K562 (cell line): ENCODE results near the gene ACTL8. TPM values are rescaled to one million over a fixed set of nuclear protein-coding genes. Genes with fewer than 3 reads are reported as not detected.

Source experiments
- ATAC-seq: fragments of 200-7000 bp; cut with Tn5 transposase; 3 replicates; pipeline ENCODE4 v1.9.1; 2020; ENCODE audit warnings: moderate library complexity
- BruUV-seq: library from RNA; stranded (reverse); fragments of 400-500 nt; replicated peaks from 2 replicates; lab custom pipeline; 2021; lab: Mats Ljungman, UMichigan
- CTCF ChIA-PET: fragments of 300-600 bp; formaldehyde crosslinking; extraction: SDS; loops from one replicate; lab custom pipeline; 2021; ENCODE audit warnings: low intra/inter-chr PET ratio; lab: Yijun Ruan, JAX
- POLR2A ChIA-PET: fragments of 300-600, 350-650 bp; sonication (Branson Sonifier 250); formaldehyde crosslinking; extraction: SDS; loops from one replicate; lab custom pipeline; 2021; ENCODE audit warnings: antibody characterized with exemption, inconsistent platforms; lab: Yijun Ruan, JAX
- DNase-seq, 4 experiments: peaks; one replicate each; pipeline versions ENCODE4 v3.0.0 to v3.0.0-alpha.2; 2011 to 2018; ENCODE audit warnings: low spot score in 3 of 4, mixed read lengths in 3 of 4; ENCODE audit errors: extremely low read depth in 1 of 4
- FAIRE-seq: peaks from 2 replicates; lab custom pipeline; 2011; peaks lifted over from hg19 to GRCh38; lab: Jason Lieb, UNC
- H2AFZ ChIP-seq: 2 replicates; pipeline ENCODE4 v1.6.0; 2011; ENCODE audit warnings: low read depth, low read length, control low read depth, inconsistent platforms
- H3K27ac ChIP-seq: fragments of 200-600 bp; 3 replicates; pipeline ENCODE4 v1.8.0; 2011; ENCODE audit warnings: low read depth, mild to moderate bottlenecking, control low read depth, inconsistent platforms, low read length, moderate library complexity, mixed read lengths; ENCODE audit errors: extremely low read depth
- H3K27me3 ChIP-seq, 2 experiments: fragments of 300-600 bp in 1 of 2; 2 replicates in 1 of 2; 3 replicates in 1 of 2; pipeline versions ENCODE4 v1.6.0 to v1.8.0; 2011; ENCODE audit warnings: inconsistent platforms in 2 of 2, low read length in 2 of 2, mild to moderate bottlenecking in 1 of 2, mixed read lengths in 1 of 2, moderate library complexity in 1 of 2; ENCODE audit not compliant: control insufficient read depth in 2 of 2, insufficient read depth in 2 of 2
- H3K36me3 ChIP-seq: fragments of 300-600 bp; 3 replicates; pipeline ENCODE4 v1.8.0; 2011; ENCODE audit warnings: mild to moderate bottlenecking, low read length, inconsistent platforms; ENCODE audit not compliant: control insufficient read depth, insufficient read depth
- H3K4me1 ChIP-seq, 2 experiments: fragments of 200-600 bp in 1 of 2; replicated peaks in 1 of 2; 2 replicates in 1 of 2; 3 replicates in 1 of 2; pipeline versions ENCODE4 v1.5.1 to v1.8.0; 2011; ENCODE audit warnings: inconsistent platforms in 2 of 2, low read length in 2 of 2, mild to moderate bottlenecking in 1 of 2, mixed read lengths in 1 of 2, moderate library complexity in 1 of 2; ENCODE audit not compliant: control insufficient read depth in 2 of 2, insufficient read depth in 2 of 2
- H3K4me2 ChIP-seq: 2 replicates; pipeline ENCODE4 v1.6.1; 2011; ENCODE audit warnings: low read length, control low read depth, inconsistent platforms, mixed read lengths; ENCODE audit not compliant: insufficient read depth
- H3K4me3 ChIP-seq: fragments of 200-600 bp; sonication (generic), shearing (Covaris generic); 2 replicates; pipeline ENCODE4 v1.5.1; 2016; ENCODE audit warnings: control low read depth, inconsistent platforms
- H3K79me2 ChIP-seq: fragments of 200-600 bp; 3 replicates; pipeline ENCODE4 v1.8.0; 2011; ENCODE audit warnings: low read length, inconsistent platforms; ENCODE audit not compliant: control insufficient read depth, insufficient read depth
- H3K9ac ChIP-seq, 2 experiments: 2 replicates each; pipeline versions ENCODE4 v1.6.0 to v1.6.1; 2011; ENCODE audit warnings: low read depth in 2 of 2, low read length in 2 of 2, control low read depth in 1 of 2, inconsistent platforms in 1 of 2, mild to moderate bottlenecking in 1 of 2, mixed read lengths in 1 of 2; ENCODE audit not compliant: insufficient read depth in 1 of 2
- H3K9me1 ChIP-seq: one replicate; pipeline ENCODE4 v1.6.0; 2011; ENCODE audit warnings: inconsistent platforms, mild to moderate bottlenecking, low read length, moderate library complexity; ENCODE audit not compliant: control insufficient read depth, insufficient read depth
- H3K9me3 ChIP-seq: replicated peaks from 2 replicates; pipeline ENCODE4 v1.5.1; 2011; ENCODE audit warnings: low read depth, low read length, inconsistent platforms; ENCODE audit not compliant: control insufficient read depth, insufficient read depth
- H4K20me1 ChIP-seq: replicated peaks from 2 replicates; pipeline ENCODE4 v1.6.1; 2011; ENCODE audit warnings: low read length, inconsistent platforms, mixed read lengths; ENCODE audit not compliant: control insufficient read depth, insufficient read depth
- FIP1L1 ChIP-seq: fragments of 200-400 bp; formaldehyde crosslinking; IDR thresholded peaks from 2 replicates; pipeline ENCODE4 v1.6.1; 2018; ENCODE audit warnings: mild to moderate bottlenecking, low read depth, low read length; ENCODE audit not compliant: poor library complexity, severe bottlenecking
- KLF1 ChIP-seq: fragments of 450-650 bp; IDR thresholded peaks from 2 replicates; pipeline ENCODE4 v1.6.1; 2016; ENCODE audit warnings: missing genetic modification characterization, missing compliant biosample characterization
- LEF1 ChIP-seq: fragments of 450-650 bp; IDR thresholded peaks from 2 replicates; pipeline ENCODE4 v1.6.1; 2016; ENCODE audit warnings: mild to moderate bottlenecking
- PCBP2 ChIP-seq: fragments of 200-400 bp; formaldehyde crosslinking; IDR thresholded peaks from 2 replicates; pipeline ENCODE4 v1.6.1; 2018; ENCODE audit warnings: low read length, low read depth, mild to moderate bottlenecking, moderate library complexity; ENCODE audit not compliant: poor library complexity, severe bottlenecking
- ZZZ3 ChIP-seq: fragments of 450-650 bp; IDR thresholded peaks from 2 replicates; pipeline ENCODE4 v1.6.1; 2016; ENCODE audit warnings: antibody characterized with exemption, mild to moderate bottlenecking, moderate library complexity
- WGBS: fragments of 100-300 bp; shearing (Covaris generic); methylation state at CpG from one replicate; pipeline ENCODE4 v1.1.6; 2016; ENCODE audit warnings: low coverage, mixed read lengths; ENCODE audit not compliant: insufficient coverage; ENCODE audit errors: missing lambda C conversion rate; 5-methylcytosine and 5-hydroxymethylcytosine counted together
- in situ Hi-C: fragments of 300-500 bp; cut with MboI; formaldehyde crosslinking; loops from 4 replicates; pipeline ENCODE4 v1.15.0; 2018; ENCODE audit warnings: inconsistent platforms, mixed read lengths
- intact Hi-C: fragments of 100-400 bp; cut with micrococcal nuclease; formaldehyde crosslinking; loops from 2 replicates; pipeline ENCODE4 v1.14.2; 2022
- polyA plus RNA-seq, 8 experiments: library from polyadenylated mRNA; depleted of rRNA in 4 of 8; stranded (reverse) in 5 of 8; unstranded in 3 of 8; fragments of >200 nt; fragmentation: Nextera tagmentation in 2 of 8; fragmentation: Illumina TruSeq in 1 of 8; extraction: Ambion mirVana in 2 of 8; extraction: Trizol in 1 of 8; gene quantifications; 2 replicates each; pipeline versions ENCODE4 v1.2.1 to v1.2.3, GENCODE V29; 2011 to 2014; ENCODE audit warnings: inconsistent platforms in 1 of 8, missing spikeins in 1 of 8
- total RNA-seq, 7 experiments: library from RNA; depleted of rRNA in 6 of 7; stranded (reverse); fragments of >200 nt in 6 of 7; fragmentation: Illumina TruSeq in 2 of 7; extraction: Trizol in 2 of 7; gene quantifications; 2 replicates each; pipeline versions ENCODE4 v1.2.1 to v1.2.3, GENCODE V29; 2011 to 2021; ENCODE audit warnings: low replicate concordance in 1 of 7

ACTL8 gene
- total and polyA plus RNA-seq, 9 of the 15 experiments (the other 6 are each of a cell fraction or from before 2014, with no cell fraction given), result 0.30 to 3.3 (median 1.6) TPM

DNA sequence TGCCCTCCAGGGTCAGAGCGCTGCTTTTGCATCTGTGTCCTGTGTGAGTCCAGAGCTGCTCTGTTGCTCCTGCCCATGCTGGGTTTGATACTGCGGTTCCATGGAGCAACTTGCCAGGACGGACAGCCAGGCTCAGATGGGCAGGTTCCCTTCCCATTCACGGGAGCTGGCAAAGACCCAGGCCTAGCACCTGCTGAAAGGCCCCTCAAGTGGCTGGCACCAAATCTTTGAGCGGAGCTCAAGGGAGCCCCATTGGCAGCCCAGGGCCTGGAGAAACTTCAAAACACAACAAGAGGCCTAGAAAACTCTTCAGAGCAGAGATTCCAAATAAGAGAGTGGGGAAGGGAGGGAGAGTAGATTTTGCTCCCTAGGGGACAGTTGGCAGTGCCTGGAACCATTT lies 97.2 kb downstream of the ACTL8 start (continued):
- TF ChIP-seq LEF1 (no peak), KLF1 (tag) (no peak), PCBP2 (no peak), ZZZ3 (no peak)

DNA sequence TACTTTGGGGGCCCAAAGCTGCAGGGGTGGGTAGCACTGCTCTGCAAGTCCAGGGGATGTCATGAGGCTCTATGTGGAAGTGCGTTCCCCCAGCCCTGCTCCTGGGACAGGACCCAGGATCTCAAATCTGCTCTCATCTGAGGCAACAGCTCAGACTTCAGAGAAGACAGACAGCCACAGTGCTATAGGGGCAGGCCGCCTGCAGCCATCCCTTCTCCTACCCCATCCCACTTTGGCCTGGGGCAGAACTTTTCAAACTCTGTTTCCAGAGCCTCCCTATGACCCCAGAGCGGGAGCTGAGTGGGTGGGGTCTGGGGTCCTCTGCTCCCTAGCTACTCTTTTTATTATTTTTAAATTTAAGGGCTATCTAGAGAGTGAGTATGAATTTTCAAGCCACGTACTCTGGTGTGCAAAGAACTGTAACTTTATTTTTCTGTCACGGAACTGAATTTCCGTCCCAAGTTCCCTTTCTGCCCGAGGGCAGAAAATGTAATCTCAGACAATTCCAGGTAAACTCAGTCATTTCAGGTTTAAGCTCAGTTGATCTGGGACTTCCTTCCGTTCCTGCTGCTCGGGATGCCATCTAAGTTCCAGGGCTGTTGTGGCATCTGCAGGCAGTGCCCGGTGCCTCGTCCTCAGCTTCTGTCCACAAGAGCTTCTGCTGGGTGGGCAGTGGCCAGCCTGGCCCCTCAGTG lies 98.3 kb downstream of the ACTL8 start:
- peaks cover 13% of the 10 kb centered on the region; the same call in 1 of the 2 replicates for H4K20me1 ChIP-seq
- no TSS peak for BruUV-seq
- no peaks in the 10 kb centered on the region for H3K9me1 ChIP-seq
- H3K9me3 ChIP-seq, result no peaks in the 10 kb centered on the region
- H3K9ac ChIP-seq, result no peak overlapping the region
- POLR2A ChIA-PET, result no interaction called here
- 0% methylated on average over 11 of the region's 11 CpGs for WGBS
- CTCF ChIA-PET, result no interaction called here
- no peak overlapping the region for H3K4me2 ChIP-seq
- intact Hi-C loops (no loop called here), in situ Hi-C loops (no loop called here)
- ATAC-seq (no peak), FAIRE-seq (no peak), DNase-seq (no peak)
- no peaks in the 10 kb centered on the region for H3K79me2 ChIP-seq
- peaks cover 2 to 37% of the 10 kb centered on the region in 2 experiments; a peak in 3 of 5 replicates for H3K27me3 ChIP-seq
- TF ChIP-seq FIP1L1, result no peak
- no peak overlapping the region for H3K27ac ChIP-seq
- H3K4me3 ChIP-seq, result no peak overlapping the region
- H3K4me1 ChIP-seq, result no peaks in the 10 kb centered on the region
- no peaks in the 10 kb centered on the region for H3K36me3 ChIP-seq
- no peak overlapping the region for H2AFZ ChIP-seq
